NCI-H82 treated with DMSO at 0.1 percent for 48 hours (cell line): ENCODE data around the gene OR9A4.

ENCODE experiments used
- DNase-seq: peaks from one replicate; lab custom pipeline; 2025; ENCODE audit not compliant: unreplicated experiment; lab: John Stamatoyannopoulos, UW

Gene OR9A4

GRCh38 chr7:141946796-141947195, 30.6 kb downstream of the OR9A4 start, which contains the start of gene CLEC5A:
TSS of gene CLEC5A (minus strand) at chr7:141946974. CDS start at chr7:141946292, 682 bp downstream.
- DNase-seq = no peak

GRCh38 chr7:141949021-141949420, 32.8 kb downstream of the OR9A4 start:
- DNase-seq = no peak

- DNase-seq = no peak
Measured at GRCh38 chr7:141949451-141949850, 33.3 kb downstream of the OR9A4 start.

- DNase-seq = no peak
Measured at GRCh38 chr7:141949911-141950310, 33.7 kb downstream of the OR9A4 start.

GRCh38 chr7:141950806-141951205, 34.6 kb downstream of the OR9A4 start:
- no peak for DNase-seq

GRCh38 chr7:141952461-141952860, 36.3 kb downstream of the OR9A4 start:
- no peak for DNase-seq

- DNase-seq = no peak
Measured at GRCh38 chr7:141954334-141954733, 38.1 kb downstream of the OR9A4 start.

GRCh38 chr7:141956084-141956483, 39.9 kb downstream of the OR9A4 start:
- DNase-seq = no peak

- no peak for DNase-seq
Measured at GRCh38 chr7:141960687-141961422, 44.7 kb downstream of the OR9A4 start.
